ENCODE measurements around the gene MFGE8.

MFGE8 gene

DNA sequence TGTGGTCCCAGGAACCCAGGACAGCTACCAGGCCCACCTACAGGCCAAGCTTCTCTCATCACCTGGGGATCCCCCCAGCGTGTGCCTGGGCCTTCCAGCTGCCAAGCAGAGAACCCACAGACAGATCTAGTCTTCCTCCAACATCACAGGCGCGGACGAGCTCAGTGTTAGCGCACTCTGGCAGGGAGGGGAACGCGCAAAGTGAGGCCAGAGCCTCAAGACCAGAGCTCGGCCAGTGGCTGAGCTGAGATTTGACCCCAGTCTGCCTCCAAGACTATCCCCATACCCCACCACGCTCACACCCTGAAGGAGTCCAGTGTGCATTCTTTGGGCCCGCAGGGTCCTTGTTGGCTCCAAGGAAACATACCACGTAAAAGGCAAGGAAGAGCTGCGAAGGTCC is 5.1 kb downstream of the MFGE8 start:
- no peak for DNase-seq (ENCODE audit: low spot score)
- no peak for TF ChIP-seq CTCF (IDR thresholded peaks at IDR 0.05; ENCODE audit: extremely low read depth, insufficient read depth, missing control alignments)
- in situ Hi-C loops (cut with MboI; ENCODE audit: low pct_unique_long_range_greater_than_20kb, low sequenced_read_pairs, unreplicated experiment) = loop anchor here (25.0 kb wide), 1 partner anchor 279 kb away; no protein-coding TSS in a partner anchor

GRCh38 chr15:88907111-88907510 is 6.1 kb downstream of the MFGE8 start:
- no peak for TF ChIP-seq CTCF (IDR thresholded peaks at IDR 0.05; ENCODE audit: extremely low read depth, insufficient read depth, missing control alignments)
- no peak for DNase-seq (ENCODE audit: low spot score)
- in situ Hi-C loops (cut with MboI; ENCODE audit: low pct_unique_long_range_greater_than_20kb, low sequenced_read_pairs, unreplicated experiment) = loop anchor here (25.0 kb wide), 1 partner anchor 280 kb away; no protein-coding TSS in a partner anchor

GRCh38 chr15:88906551-88906950 is 6.6 kb downstream of the MFGE8 start:
- in situ Hi-C loops (cut with MboI; ENCODE audit: low pct_unique_long_range_greater_than_20kb, low sequenced_read_pairs, unreplicated experiment) = loop anchor here (25.0 kb wide), 1 partner anchor 281 kb away; no protein-coding TSS in a partner anchor

GRCh38 chr15:88906130-88906529 is 7.0 kb downstream of the MFGE8 start:
- no peak for DNase-seq (ENCODE audit: low spot score)
- in situ Hi-C loops (cut with MboI; ENCODE audit: low pct_unique_long_range_greater_than_20kb, low sequenced_read_pairs, unreplicated experiment) = loop anchor here (25.0 kb wide), 1 partner anchor 281 kb away; no protein-coding TSS in a partner anchor
- TF ChIP-seq CTCF (IDR thresholded peaks at IDR 0.05; ENCODE audit: extremely low read depth, insufficient read depth, missing control alignments) = no peak

More at GRCh38 chr15:88906551-88906950, 6.6 kb downstream of the MFGE8 start:
- no peak for DNase-seq (ENCODE audit: low spot score)
- no peak for TF ChIP-seq CTCF (IDR thresholded peaks at IDR 0.05; ENCODE audit: extremely low read depth, insufficient read depth, missing control alignments)

DNA sequence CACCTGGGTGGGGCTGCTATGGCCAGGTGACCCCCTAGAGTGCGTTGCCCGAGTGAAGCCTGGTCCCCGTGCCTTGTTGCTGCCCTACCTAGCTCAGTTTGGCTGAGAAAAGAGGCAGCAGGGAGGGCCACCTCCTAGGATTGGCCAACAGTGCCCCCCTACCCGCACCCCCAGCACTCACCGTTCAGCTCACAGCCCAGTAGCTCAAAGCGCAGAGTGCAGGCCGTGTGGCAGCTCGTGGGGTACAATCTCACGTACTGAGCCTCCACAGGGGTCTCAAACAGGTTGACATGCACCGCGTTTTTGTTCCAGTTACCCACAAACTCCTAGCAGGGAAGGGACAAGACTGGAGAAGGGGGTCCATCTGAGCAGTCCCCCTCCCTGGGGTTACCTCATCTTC is 7.6 kb downstream of the MFGE8 start:
- TF ChIP-seq CTCF (IDR thresholded peaks at IDR 0.05; ENCODE audit: extremely low read depth, insufficient read depth, missing control alignments) = no peak
- DNase-seq (ENCODE audit: low spot score) = no peak
- in situ Hi-C loops (cut with MboI; ENCODE audit: low pct_unique_long_range_greater_than_20kb, low sequenced_read_pairs, unreplicated experiment) = loop anchor here (25.0 kb wide), 1 partner anchor 282 kb away; no protein-coding TSS in a partner anchor

GRCh38 chr15:88904624-88905327 is 8.4 kb downstream of the MFGE8 start:
- in situ Hi-C loops (cut with MboI; ENCODE audit: low pct_unique_long_range_greater_than_20kb, low sequenced_read_pairs, unreplicated experiment) = loop anchor here (25.0 kb wide), 1 partner anchor 283 kb away; no protein-coding TSS in a partner anchor
- TF ChIP-seq CTCF (IDR thresholded peaks at IDR 0.05; ENCODE audit: extremely low read depth, insufficient read depth, missing control alignments) = peak; percentile 95
- peak; percentile 85 for DNase-seq (ENCODE audit: low spot score)

Data from GM13977 (cell line).